GM23338 (cell line): Measurements from ENCODE around the gene RNF32. TPM values are rescaled to one million over a fixed set of nuclear protein-coding genes. Genes with fewer than 3 reads are reported as not detected.

Experiments used
- ATAC-seq: fragments of 200-7000 bp; cut with Tn5 transposase; 3 replicates; pipeline ENCODE4 v1.9.1; 2020
- DNase-seq: peaks from one replicate; pipeline ENCODE4 v3.0.0-alpha.2; 2015; ENCODE audit warnings: low spot score
- H2AFZ ChIP-seq: fragments of 200-600 bp; sonication (generic); 2 replicates; pipeline ENCODE4 v1.8.0; 2016; ENCODE audit warnings: antibody characterized with exemption, mild to moderate bottlenecking, moderate library complexity
- H3F3A ChIP-seq: fragments of 200-600 bp; sonication (generic); replicated peaks from 2 replicates; pipeline ENCODE4 v1.8.0; 2017; ENCODE audit warnings: antibody characterized with exemption, mixed run types, low read depth
- H3K27ac ChIP-seq: fragments of 200-600 bp; sonication (generic); 2 replicates; pipeline ENCODE4 v1.6.1; 2016; ENCODE audit warnings: low read depth
- H3K27me3 ChIP-seq: fragments of 200-600 bp; sonication (generic); 2 replicates; pipeline ENCODE4 v1.8.0; 2016; ENCODE audit warnings: mild to moderate bottlenecking, mixed run types, moderate library complexity; ENCODE audit not compliant: insufficient read depth
- H3K36me3 ChIP-seq: fragments of 200-600 bp; sonication (generic); 2 replicates; pipeline ENCODE4 v1.8.0; 2016; ENCODE audit warnings: mild to moderate bottlenecking; ENCODE audit not compliant: insufficient read depth
- H3K4me1 ChIP-seq: fragments of 200-600 bp; sonication (generic); 2 replicates; pipeline ENCODE4 v1.8.0; 2016; ENCODE audit warnings: mild to moderate bottlenecking, moderate library complexity; ENCODE audit not compliant: insufficient read depth
- H3K4me2 ChIP-seq: fragments of 200-600 bp; sonication (generic); 2 replicates; pipeline ENCODE4 v1.7.1; 2017; ENCODE audit warnings: mixed run types
- H3K4me3 ChIP-seq: fragments of 200-600 bp; sonication (generic); 2 replicates; pipeline ENCODE4 v1.6.1; 2016; ENCODE audit warnings: mixed run types
- H3K79me2 ChIP-seq: fragments of 200-600 bp; sonication (generic); replicated peaks from 2 replicates; pipeline ENCODE4 v1.8.0; 2017; ENCODE audit warnings: mild to moderate bottlenecking; ENCODE audit not compliant: insufficient read depth
- H3K9me2 ChIP-seq: fragments of 200-600 bp; sonication (generic); 2 replicates; pipeline ENCODE4 v1.8.0; 2017; ENCODE audit not compliant: insufficient read depth
- H4K20me1 ChIP-seq: fragments of 200-600 bp; sonication (generic); replicated peaks from 2 replicates; pipeline ENCODE4 v1.8.0; 2017; ENCODE audit warnings: mild to moderate bottlenecking; ENCODE audit not compliant: insufficient read depth
- H3K27ac Mint-ChIP-seq: 2 replicates; pipeline ENCODE4 v1.8.0; 2020; ENCODE audit warnings: inconsistent platforms, mild to moderate bottlenecking, moderate library complexity, mixed read lengths
- H3K27me3 Mint-ChIP-seq: 3 replicates; pipeline ENCODE4 v1.8.0; 2022; ENCODE audit warnings: low read depth, mild to moderate bottlenecking, moderate library complexity, mixed read lengths, inconsistent platforms; ENCODE audit not compliant: insufficient read depth, poor library complexity
- H3K36me3 Mint-ChIP-seq: 3 replicates; pipeline ENCODE4 v1.8.0; 2021; ENCODE audit warnings: low read depth, mild to moderate bottlenecking, inconsistent platforms, moderate library complexity, mixed read lengths
- H3K4me1 Mint-ChIP-seq: 3 replicates; pipeline ENCODE4 v1.8.0; 2020; ENCODE audit warnings: mild to moderate bottlenecking, inconsistent platforms, mixed read lengths
- H3K4me3 Mint-ChIP-seq: 3 replicates; pipeline ENCODE4 v1.8.0; 2021; ENCODE audit warnings: moderate library complexity, mild to moderate bottlenecking, inconsistent platforms, mixed read lengths
- H3K9me3 Mint-ChIP-seq: 3 replicates; pipeline ENCODE4 v1.8.0; 2020; ENCODE audit warnings: moderate library complexity, mild to moderate bottlenecking, inconsistent platforms, mixed read lengths
- CREB1 ChIP-seq: fragments of 250-450 bp; sonication (Bioruptor Pico); IDR thresholded peaks from 2 replicates; pipeline ENCODE4 v1.5.0; 2020; ENCODE audit warnings: low read depth, mild to moderate bottlenecking, moderate library complexity
- CTCF ChIP-seq, 2 experiments: fragments of 200-600 bp in 1 of 2; sonication (generic) in 1 of 2; conservative IDR thresholded peaks; 2 replicates each; pipeline versions ENCODE4 v1.5.1 to v1.6.1; 2016 to 2017; ENCODE audit warnings: antibody characterized with exemption in 2 of 2, low read depth in 2 of 2, mild to moderate bottlenecking in 2 of 2, moderate library complexity in 1 of 2
- EZH2 ChIP-seq: fragments of 200-600 bp; sonication (generic); IDR thresholded peaks from one replicate; pipeline ENCODE4 v1.8.0; 2017; ENCODE audit warnings: antibody characterized with exemption, mild to moderate bottlenecking, low read depth; ENCODE audit not compliant: unreplicated experiment
- EZH2phosphoT487 ChIP-seq: fragments of 200-600 bp; sonication (generic); IDR thresholded peaks from one replicate; pipeline ENCODE4 v1.8.1; 2018; ENCODE audit warnings: antibody characterized with exemption; ENCODE audit not compliant: unreplicated experiment
- JUNB ChIP-seq: IDR thresholded peaks from one replicate; pipeline ENCODE4 v1.6.1; 2016; ENCODE audit warnings: antibody characterized with exemption; ENCODE audit not compliant: unreplicated experiment
- NANOG ChIP-seq: IDR thresholded peaks from 2 replicates; pipeline ENCODE4 v1.6.1; 2016; ENCODE audit warnings: antibody characterized with exemption, borderline replicate concordance
- POLR2AphosphoS5 ChIP-seq: IDR thresholded peaks from 2 replicates; pipeline ENCODE4 v1.6.1; 2016; ENCODE audit warnings: antibody characterized with exemption, low read depth
- REST ChIP-seq: IDR thresholded peaks from one replicate; pipeline ENCODE4 v1.6.1; 2018; ENCODE audit warnings: antibody characterized with exemption; ENCODE audit not compliant: unreplicated experiment
- STAT1 ChIP-seq: IDR thresholded peaks from one replicate; pipeline ENCODE4 v1.6.1; 2016; ENCODE audit warnings: antibody characterized with exemption; ENCODE audit not compliant: unreplicated experiment
- ZNF114 ChIP-seq: fragments of 250-450 bp; sonication (Bioruptor Pico); IDR thresholded peaks from 2 replicates; pipeline ENCODE4 v1.5.0; 2020; ENCODE audit warnings: mild to moderate bottlenecking, moderate library complexity
- ZNF331 ChIP-seq: fragments of 250-450 bp; sonication (Bioruptor Pico); IDR thresholded peaks from 2 replicates; pipeline ENCODE4 v1.5.0; 2020; ENCODE audit warnings: low read depth, mild to moderate bottlenecking, moderate library complexity
- polyA plus RNA-seq: library from polyadenylated mRNA; unstranded; fragments of >200 nt; fragmentation: Nextera tagmentation; extraction: Ambion mirVana; gene quantifications from 2 replicates; pipeline ENCODE4 v1.2.1, GENCODE V29; 2016
- total RNA-seq: library from RNA; depleted of rRNA; stranded (reverse); fragments of >200 nt; shearing (Covaris generic); gene quantifications from 2 replicates; pipeline ENCODE4 v1.2.3, GENCODE V29; 2014
- TF ChIP-seq, protein P1 (sequence below): IDR thresholded peaks from 2 replicates; pipeline ENCODE4 v1.6.1; 2016; ENCODE audit warnings: antibody characterized with exemption
- TF ChIP-seq, protein P2 (sequence below): fragments of 250-450 bp; sonication (Bioruptor Pico); IDR thresholded peaks from 2 replicates; pipeline ENCODE4 v1.5.0; 2020; ENCODE audit warnings: mild to moderate bottlenecking, moderate library complexity

Gene RNF32
- total and polyA plus RNA-seq, 2 experiments from 2014 or later = 0.56 to 2.0 TPM

DNA sequence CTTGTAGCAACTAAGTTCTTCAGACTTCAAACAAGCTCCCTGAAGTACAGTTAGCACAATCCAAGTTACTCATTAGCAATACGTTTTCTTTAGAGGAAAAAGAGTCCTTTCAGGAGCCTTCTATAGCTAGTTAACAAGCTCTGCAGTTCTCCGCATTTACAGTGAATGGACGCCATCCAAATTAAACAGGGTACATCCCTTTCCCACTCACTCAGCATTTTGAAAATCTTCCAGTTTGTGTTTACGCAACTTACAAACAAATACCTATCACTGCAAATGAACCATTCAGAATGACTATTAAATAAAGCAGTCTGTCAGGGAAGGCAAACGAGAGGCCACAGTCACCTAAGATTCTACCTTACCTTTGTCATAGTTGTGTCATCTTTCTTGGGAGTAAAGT, 84.5 kb downstream of the RNF32 start:
- H3K4me3 Mint-ChIP-seq = no peak overlapping the region
- peaks cover 2% of the 10 kb centered on the region; the same call in 2 of the 3 replicates for H3K4me1 Mint-ChIP-seq
- Histone ChIP-seq H3F3A (no peaks in the 10 kb centered on the region), H3K4me2 (no peak overlapping the region), H3K9me2 (no peaks in the 10 kb centered on the region), H3K79me2 (no peaks in the 10 kb centered on the region), H4K20me1 (0 out of 2 replicates have a peak, but pooled peaks cover 2% of the 10 kb centered on the region), H2AFZ (no peak overlapping the region), H3K27me3 (no peaks in the 10 kb centered on the region), H3K27ac (peak overlapping the region; percentile 50), H3K4me3 (no peak overlapping the region), H3K4me1 (peaks cover 7% of the 10 kb centered on the region; the same call in 1 of the 2 replicates), H3K36me3 (no peaks in the 10 kb centered on the region)
- TF ChIP-seq ZNF331 (CRISPR knock-in tag) = no peak
- no peak for TF ChIP-seq STAT1
- no peak for TF ChIP-seq JUNB
- TF ChIP-seq EZH2 = no peak
- no peak for TF ChIP-seq NANOG
- TF ChIP-seq REST = no peak
- TF ChIP-seq, protein P1, sequence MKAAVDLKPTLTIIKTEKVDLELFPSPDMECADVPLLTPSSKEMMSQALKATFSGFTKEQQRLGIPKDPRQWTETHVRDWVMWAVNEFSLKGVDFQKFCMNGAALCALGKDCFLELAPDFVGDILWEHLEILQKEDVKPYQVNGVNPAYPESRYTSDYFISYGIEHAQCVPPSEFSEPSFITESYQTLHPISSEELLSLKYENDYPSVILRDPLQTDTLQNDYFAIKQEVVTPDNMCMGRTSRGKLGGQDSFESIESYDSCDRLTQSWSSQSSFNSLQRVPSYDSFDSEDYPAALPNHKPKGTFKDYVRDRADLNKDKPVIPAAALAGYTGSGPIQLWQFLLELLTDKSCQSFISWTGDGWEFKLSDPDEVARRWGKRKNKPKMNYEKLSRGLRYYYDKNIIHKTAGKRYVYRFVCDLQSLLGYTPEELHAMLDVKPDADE = no peak
- TF ChIP-seq, protein P2, sequence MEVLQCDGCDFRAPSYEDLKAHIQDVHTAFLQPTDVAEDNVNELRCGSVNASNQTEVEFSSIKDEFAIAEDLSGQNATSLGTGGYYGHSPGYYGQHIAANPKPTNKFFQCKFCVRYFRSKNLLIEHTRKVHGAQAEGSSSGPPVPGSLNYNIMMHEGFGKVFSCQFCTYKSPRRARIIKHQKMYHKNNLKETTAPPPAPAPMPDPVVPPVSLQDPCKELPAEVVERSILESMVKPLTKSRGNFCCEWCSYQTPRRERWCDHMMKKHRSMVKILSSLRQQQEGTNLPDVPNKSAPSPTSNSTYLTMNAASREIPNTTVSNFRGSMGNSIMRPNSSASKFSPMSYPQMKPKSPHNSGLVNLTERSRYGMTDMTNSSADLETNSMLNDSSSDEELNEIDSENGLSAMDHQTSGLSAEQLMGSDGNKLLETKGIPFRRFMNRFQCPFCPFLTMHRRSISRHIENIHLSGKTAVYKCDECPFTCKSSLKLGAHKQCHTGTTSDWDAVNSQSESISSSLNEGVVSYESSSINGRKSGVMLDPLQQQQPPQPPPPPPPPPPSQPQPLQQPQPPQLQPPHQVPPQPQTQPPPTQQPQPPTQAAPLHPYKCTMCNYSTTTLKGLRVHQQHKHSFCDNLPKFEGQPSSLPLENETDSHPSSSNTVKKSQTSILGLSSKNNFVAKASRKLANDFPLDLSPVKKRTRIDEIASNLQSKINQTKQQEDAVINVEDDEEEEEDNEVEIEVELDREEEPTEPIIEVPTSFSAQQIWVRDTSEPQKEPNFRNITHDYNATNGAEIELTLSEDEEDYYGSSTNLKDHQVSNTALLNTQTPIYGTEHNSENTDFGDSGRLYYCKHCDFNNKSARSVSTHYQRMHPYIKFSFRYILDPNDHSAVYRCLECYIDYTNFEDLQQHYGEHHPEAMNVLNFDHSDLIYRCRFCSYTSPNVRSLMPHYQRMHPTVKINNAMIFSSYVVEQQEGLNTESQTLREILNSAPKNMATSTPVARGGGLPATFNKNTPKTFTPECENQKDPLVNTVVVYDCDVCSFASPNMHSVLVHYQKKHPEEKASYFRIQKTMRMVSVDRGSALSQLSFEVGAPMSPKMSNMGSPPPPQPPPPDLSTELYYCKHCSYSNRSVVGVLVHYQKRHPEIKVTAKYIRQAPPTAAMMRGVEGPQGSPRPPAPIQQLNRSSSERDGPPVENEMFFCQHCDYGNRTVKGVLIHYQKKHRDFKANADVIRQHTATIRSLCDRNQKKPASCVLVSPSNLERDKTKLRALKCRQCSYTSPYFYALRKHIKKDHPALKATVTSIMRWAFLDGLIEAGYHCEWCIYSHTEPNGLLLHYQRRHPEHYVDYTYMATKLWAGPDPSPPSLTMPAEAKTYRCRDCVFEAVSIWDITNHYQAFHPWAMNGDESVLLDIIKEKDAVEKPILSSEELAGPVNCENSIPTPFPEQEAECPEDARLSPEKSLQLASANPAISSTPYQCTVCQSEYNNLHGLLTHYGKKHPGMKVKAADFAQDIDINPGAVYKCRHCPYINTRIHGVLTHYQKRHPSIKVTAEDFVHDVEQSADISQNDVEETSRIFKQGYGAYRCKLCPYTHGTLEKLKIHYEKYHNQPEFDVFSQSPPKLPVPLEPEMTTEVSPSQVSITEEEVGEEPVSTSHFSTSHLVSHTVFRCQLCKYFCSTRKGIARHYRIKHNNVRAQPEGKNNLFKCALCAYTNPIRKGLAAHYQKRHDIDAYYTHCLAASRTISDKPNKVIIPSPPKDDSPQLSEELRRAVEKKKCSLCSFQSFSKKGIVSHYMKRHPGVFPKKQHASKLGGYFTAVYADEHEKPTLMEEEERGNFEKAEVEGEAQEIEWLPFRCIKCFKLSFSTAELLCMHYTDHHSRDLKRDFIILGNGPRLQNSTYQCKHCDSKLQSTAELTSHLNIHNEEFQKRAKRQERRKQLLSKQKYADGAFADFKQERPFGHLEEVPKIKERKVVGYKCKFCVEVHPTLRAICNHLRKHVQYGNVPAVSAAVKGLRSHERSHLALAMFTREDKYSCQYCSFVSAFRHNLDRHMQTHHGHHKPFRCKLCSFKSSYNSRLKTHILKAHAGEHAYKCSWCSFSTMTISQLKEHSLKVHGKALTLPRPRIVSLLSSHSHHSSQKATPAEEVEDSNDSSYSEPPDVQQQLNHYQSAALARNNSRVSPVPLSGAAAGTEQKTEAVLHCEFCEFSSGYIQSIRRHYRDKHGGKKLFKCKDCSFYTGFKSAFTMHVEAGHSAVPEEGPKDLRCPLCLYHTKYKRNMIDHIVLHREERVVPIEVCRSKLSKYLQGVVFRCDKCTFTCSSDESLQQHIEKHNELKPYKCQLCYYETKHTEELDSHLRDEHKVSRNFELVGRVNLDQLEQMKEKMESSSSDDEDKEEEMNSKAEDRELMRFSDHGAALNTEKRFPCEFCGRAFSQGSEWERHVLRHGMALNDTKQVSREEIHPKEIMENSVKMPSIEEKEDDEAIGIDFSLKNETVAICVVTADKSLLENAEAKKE (CRISPR knock-in tag) = no peak
- no peak for TF ChIP-seq CREB1
- TF ChIP-seq POLR2AphosphoS5 = no peak
- no peak for TF ChIP-seq EZH2phosphoT487
- no peak for TF ChIP-seq ZNF114 (CRISPR knock-in tag)
- TF ChIP-seq CTCF (conservative IDR thresholded peaks at IDR 0.05; ENCODE audit: low read depth in 2 of 2) = no peak
- H3K27me3 Mint-ChIP-seq = no peaks in the 10 kb centered on the region
- H3K9me3 Mint-ChIP-seq = no peaks in the 10 kb centered on the region
- no peak for ATAC-seq
- H3K36me3 Mint-ChIP-seq = no peaks in the 10 kb centered on the region
- H3K27ac Mint-ChIP-seq = no peak overlapping the region
- peak; percentile 6 for DNase-seq
